GM21381 (cell line): ENCODE measurements around the gene HCN3.

Experiments
- ATAC-seq: cut with Tn5 transposase; IDR thresholded peaks from one replicate; pipeline ENCODE4 v1.9.1; 2021; ENCODE audit warnings: mild to moderate bottlenecking, moderate library complexity; ENCODE audit not compliant: unreplicated experiment

Gene HCN3

GRCh38 chr1:155308493-155309422 is 31.5 kb downstream of the HCN3 start, which contains the start of gene FDPS:
Gene FDPS, plus strand, starts transcription at chr1:155308866. Its CDS starts 924 bp downstream, at chr1:155309790.
- ATAC-seq = peak; percentile 89

GRCh38 chr1:155309423-155310021 is 32.3 kb downstream of the HCN3 start:
- ATAC-seq = no peak

GRCh38 chr1:155313261-155313660 is 36.0 kb downstream of the HCN3 start:
- ATAC-seq = no peak

GRCh38 chr1:155316922-155317321 is 39.7 kb downstream of the HCN3 start:
- no peak for ATAC-seq

GRCh38 chr1:155318082-155318481 is 40.8 kb downstream of the HCN3 start:
- no peak for ATAC-seq

GRCh38 chr1:155319536-155319935 is 42.3 kb downstream of the HCN3 start:
- ATAC-seq = no peak

- ATAC-seq = no peak
Measured at GRCh38 chr1:155320252-155320651, 43.0 kb downstream of the HCN3 start.

GRCh38 chr1:155320661-155321617 is 43.7 kb downstream of the HCN3 start, which contains the start of gene RUSC1:
Gene RUSC1, plus strand, starts transcription at chr1:155320894. Its CDS starts 880 bp downstream, at chr1:155321774.
- no peak for ATAC-seq

GRCh38 chr1:155321639-155322503 is 44.6 kb downstream of the HCN3 start:
- no peak for ATAC-seq

- ATAC-seq = no peak
Measured at GRCh38 chr1:155322571-155322952, 45.3 kb downstream of the HCN3 start.

GRCh38 chr1:155322953-155323728 is 45.9 kb downstream of the HCN3 start:
- peak; percentile 40 for ATAC-seq

GRCh38 chr1:155323729-155324036 is 46.4 kb downstream of the HCN3 start:
- peak; percentile 39 for ATAC-seq

GRCh38 chr1:155324037-155324716 is 46.9 kb downstream of the HCN3 start:
- ATAC-seq = peak; percentile 57

- ATAC-seq = no peak
Measured at GRCh38 chr1:155324717-155325602, 47.7 kb downstream of the HCN3 start.

GRCh38 chr1:155325603-155325893 is 48.3 kb downstream of the HCN3 start:
- ATAC-seq = no peak

GRCh38 chr1:155326020-155326526 is 48.8 kb downstream of the HCN3 start:
- no peak for ATAC-seq

- no peak for ATAC-seq
Measured at GRCh38 chr1:155326631-155327037, 49.4 kb downstream of the HCN3 start.

GRCh38 chr1:155327981-155328380 is 50.7 kb downstream of the HCN3 start:
- ATAC-seq = no peak
